OCI-LY1 (cell line): ENCODE measurements around the gene ANKRD45.
"Not testable (repeated sequence)": the region's sequence is repeated elsewhere in the genome, so short reads cannot be mapped to it uniquely, and the experiment has no call there.

Source experiments
- H2AFZ ChIP-seq: fragments of 200-600 bp; sonication (generic), shearing (Covaris generic); 2 replicates; pipeline ENCODE4 v1.6.0; 2014; ENCODE audit warnings: antibody characterized with exemption, mild to moderate bottlenecking, low read length
- H3F3A ChIP-seq: fragments of 200-600 bp; sonication (generic), shearing (Covaris generic); 2 replicates; pipeline ENCODE4 v1.6.0; 2014; ENCODE audit warnings: mild to moderate bottlenecking, antibody characterized with exemption, low read length, moderate library complexity; ENCODE audit not compliant: insufficient read depth
- H3K27ac ChIP-seq: fragments of 200-600 bp; sonication (generic); 2 replicates; pipeline ENCODE4 v1.5.1; 2014; ENCODE audit warnings: low read length, mixed run types, mild to moderate bottlenecking, low read depth; ENCODE audit not compliant: poor library complexity, severe bottlenecking
- H3K27me3 ChIP-seq: fragments of 200-600 bp; sonication (generic); 2 replicates; pipeline ENCODE4 v1.6.0; 2014; ENCODE audit warnings: antibody characterized with exemption, mild to moderate bottlenecking, low read length, moderate library complexity; ENCODE audit not compliant: insufficient read depth
- H3K36me3 ChIP-seq: fragments of 200-600 bp; sonication (generic); 2 replicates; pipeline ENCODE4 v1.6.1; 2014; ENCODE audit warnings: mild to moderate bottlenecking, antibody characterized with exemption, low read length, moderate library complexity, mixed read lengths; ENCODE audit not compliant: insufficient read depth
- H3K4me1 ChIP-seq: fragments of 200-600 bp; sonication (generic); 2 replicates; pipeline ENCODE4 v1.5.1; 2014; ENCODE audit warnings: mild to moderate bottlenecking, low read length, moderate library complexity; ENCODE audit not compliant: insufficient read depth, severe bottlenecking
- H3K4me2 ChIP-seq: fragments of 200-600 bp; sonication (generic), shearing (Covaris generic); 2 replicates; pipeline ENCODE4 v1.6.1; 2014; ENCODE audit warnings: low read length
- H3K4me3 ChIP-seq: fragments of 200-600 bp; sonication (generic); 2 replicates; pipeline ENCODE4 v1.5.1; 2014; ENCODE audit warnings: low read length, low read depth, mild to moderate bottlenecking, mixed read lengths; ENCODE audit not compliant: poor library complexity, severe bottlenecking
- H3K79me2 ChIP-seq: fragments of 200-600 bp; shearing (Covaris generic); 2 replicates; pipeline ENCODE4 v1.6.1; 2016; ENCODE audit warnings: mixed run types, low read length, mixed read lengths; ENCODE audit not compliant: insufficient read depth
- H3K9ac ChIP-seq: fragments of 200-600 bp; sonication (generic), shearing (Covaris generic); 2 replicates; pipeline ENCODE4 v1.6.1; 2014; ENCODE audit warnings: mild to moderate bottlenecking, low read length, mixed read lengths
- H3K9me2 ChIP-seq: fragments of 200-600 bp; sonication (generic), shearing (Covaris generic); 2 replicates; pipeline ENCODE4 v1.6.1; 2014; ENCODE audit warnings: low read depth, mild to moderate bottlenecking, low read length, mixed read lengths
- H3K9me3 ChIP-seq: fragments of 200-600 bp; shearing (Covaris generic); 2 replicates; pipeline ENCODE4 v1.6.1; 2014; ENCODE audit warnings: low read length, mixed read lengths
- H4K20me1 ChIP-seq: fragments of 200-600 bp; sonication (generic), shearing (Covaris generic); 2 replicates; pipeline ENCODE4 v1.6.0; 2016; ENCODE audit warnings: mild to moderate bottlenecking, low read length; ENCODE audit not compliant: insufficient read depth
- CTCF ChIP-seq: fragments of 200-600 bp; sonication (generic), shearing (Covaris generic); IDR thresholded peaks from 2 replicates; pipeline ENCODE4 v1.5.1; 2017; ENCODE audit warnings: mild to moderate bottlenecking, antibody characterized with exemption, low read length, moderate library complexity, mixed read lengths
- EZH2 ChIP-seq: fragments of 200-600 bp; sonication (generic), shearing (Covaris generic); IDR thresholded peaks from 2 replicates; pipeline ENCODE4 v1.8.0; 2017; ENCODE audit warnings: borderline replicate concordance, mixed run types, mild to moderate bottlenecking, antibody characterized with exemption, low read length, moderate library complexity, mixed read lengths

The ANKRD45 gene

DNA sequence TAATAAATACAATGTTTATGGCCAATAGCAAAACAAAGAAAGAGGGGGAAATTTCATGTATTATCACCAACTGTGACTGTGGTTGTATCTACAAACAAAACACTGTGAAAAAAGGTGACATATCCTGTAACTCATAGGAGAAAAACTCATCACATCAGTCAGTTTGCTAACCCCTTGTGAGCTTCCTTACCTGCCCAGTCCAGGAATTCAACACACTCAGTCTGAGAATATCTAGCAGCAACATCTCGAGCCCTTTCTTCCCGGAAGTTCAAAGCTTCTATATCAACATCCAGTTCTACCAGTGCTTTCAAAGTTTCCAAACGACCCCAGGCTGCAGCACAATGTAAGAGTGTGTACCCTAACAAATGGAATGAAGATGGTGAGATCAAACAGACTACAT is 23.0 kb downstream of the ANKRD45 start:
- H3K4me2 ChIP-seq = no peak overlapping the region
- no peaks in the 10 kb centered on the region for H3K36me3 ChIP-seq
- no peak for TF ChIP-seq EZH2
- no peak for TF ChIP-seq CTCF
- no peaks in the 10 kb centered on the region for H3K4me1 ChIP-seq
- H3F3A ChIP-seq = no peaks in the 10 kb centered on the region
- H3K9ac ChIP-seq = no peak overlapping the region
- no peaks in the 10 kb centered on the region for H3K9me2 ChIP-seq
- H3K27ac ChIP-seq = no peak overlapping the region
- H3K79me2 ChIP-seq = no peaks in the 10 kb centered on the region
- no peaks in the 10 kb centered on the region for H3K27me3 ChIP-seq
- no peaks in the 10 kb centered on the region for H3K9me3 ChIP-seq
- H2AFZ ChIP-seq = no peak overlapping the region
- no peak overlapping the region for H3K4me3 ChIP-seq
- no peaks in the 10 kb centered on the region for H4K20me1 ChIP-seq

DNA sequence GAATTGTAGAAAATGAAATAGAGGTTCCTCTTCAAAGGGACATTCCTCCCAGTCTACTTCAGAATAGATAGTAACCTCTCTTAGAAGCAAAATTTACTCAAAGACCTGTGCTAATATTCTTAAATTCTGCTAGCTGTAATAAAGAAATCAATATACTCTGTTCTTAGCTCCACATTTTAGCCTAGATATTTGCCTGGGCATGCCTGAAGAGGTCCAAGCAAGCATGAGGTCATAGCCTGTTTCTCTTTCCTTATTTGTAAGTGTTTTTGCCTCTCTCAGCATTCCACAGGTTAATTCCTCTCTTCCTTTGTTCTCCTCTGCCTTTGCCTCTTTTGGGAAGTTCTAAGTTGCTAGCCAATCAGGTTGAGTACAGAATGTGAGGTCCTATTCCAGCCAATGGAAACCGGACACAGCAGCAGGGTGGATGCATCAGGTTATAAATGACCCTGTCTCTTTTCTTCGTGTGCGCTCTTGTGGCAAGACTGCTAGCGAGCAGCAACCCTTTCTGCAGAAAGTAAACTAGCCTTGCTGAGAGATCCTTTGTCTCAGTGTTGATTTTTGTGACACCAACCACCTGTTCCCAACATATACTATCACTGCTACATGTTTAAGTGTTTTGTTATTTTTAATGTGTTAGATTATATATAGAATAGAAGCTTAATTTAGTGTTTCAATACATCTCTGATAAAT is 27.1 kb downstream of the ANKRD45 start:
- not testable (repeated sequence) for H2AFZ ChIP-seq, H3K4me3 ChIP-seq, H3F3A ChIP-seq, H4K20me1 ChIP-seq, H3K27ac ChIP-seq, H3K27me3 ChIP-seq, H3K36me3 ChIP-seq, H3K9me2 ChIP-seq, H3K4me1 ChIP-seq, H3K9ac ChIP-seq, H3K9me3 ChIP-seq, H3K4me2 ChIP-seq, H3K79me2 ChIP-seq

DNA sequence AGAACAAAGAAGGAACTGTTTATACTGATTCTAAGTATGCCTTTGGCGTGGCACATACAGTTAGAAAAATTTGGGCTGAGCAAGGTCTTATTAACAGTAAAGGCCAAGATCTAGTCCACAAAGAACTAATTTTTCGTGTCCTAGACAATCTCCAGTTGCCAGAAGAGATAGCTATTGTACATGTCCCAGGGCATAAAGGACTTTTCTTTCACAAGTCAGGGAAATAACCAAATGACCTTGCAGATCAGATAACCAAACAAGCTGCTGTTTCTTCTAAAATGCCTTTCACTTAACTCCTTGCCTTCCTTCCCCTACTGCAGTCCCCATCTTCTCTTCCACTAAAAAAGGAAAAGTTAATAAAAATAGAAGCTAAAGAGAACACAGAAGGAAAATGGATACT is 30.5 kb downstream of the ANKRD45 start:
- Histone ChIP-seq H3K27ac (no peak overlapping the region), H3K9me2 (no peaks in the 10 kb centered on the region), H3K4me3 (no peak overlapping the region), H3K4me1 (no peaks in the 10 kb centered on the region), H3K9ac (no peak overlapping the region), H2AFZ (no peak overlapping the region), H4K20me1 (no peaks in the 10 kb centered on the region), H3K9me3 (no peaks in the 10 kb centered on the region), H3K27me3 (0 out of 2 replicates have a peak, but pooled peaks cover 6% of the 10 kb centered on the region), H3K79me2 (no peaks in the 10 kb centered on the region), H3F3A (no peaks in the 10 kb centered on the region), H3K4me2 (no peak overlapping the region), H3K36me3 (no peaks in the 10 kb centered on the region)
- TF ChIP-seq EZH2 (no peak), CTCF (no peak)
